Stimulated activated CD8-positive, alpha-beta memory T cell treated with anti-CD3 and anti-CD28 coated beads, Interleukin-12 subunit alpha, Interleukin-12 subunit beta, amount 100 ng/mL, for 1 hour (primary cell): ENCODE measurements around the gene OR6B2.
A peak's percentile ranks its signal among the peaks of the same experiment; 100 is the strongest.
"Not testable (repeated sequence)": the region's sequence is repeated elsewhere in the genome, so short reads cannot be mapped to it uniquely, and the experiment has no call there.

ENCODE experiments used
- DNase-seq: peaks from one replicate; pipeline ENCODE4 v3.0.0-alpha.2; 2020; ENCODE audit warnings: low read depth

The OR6B2 gene

DNA sequence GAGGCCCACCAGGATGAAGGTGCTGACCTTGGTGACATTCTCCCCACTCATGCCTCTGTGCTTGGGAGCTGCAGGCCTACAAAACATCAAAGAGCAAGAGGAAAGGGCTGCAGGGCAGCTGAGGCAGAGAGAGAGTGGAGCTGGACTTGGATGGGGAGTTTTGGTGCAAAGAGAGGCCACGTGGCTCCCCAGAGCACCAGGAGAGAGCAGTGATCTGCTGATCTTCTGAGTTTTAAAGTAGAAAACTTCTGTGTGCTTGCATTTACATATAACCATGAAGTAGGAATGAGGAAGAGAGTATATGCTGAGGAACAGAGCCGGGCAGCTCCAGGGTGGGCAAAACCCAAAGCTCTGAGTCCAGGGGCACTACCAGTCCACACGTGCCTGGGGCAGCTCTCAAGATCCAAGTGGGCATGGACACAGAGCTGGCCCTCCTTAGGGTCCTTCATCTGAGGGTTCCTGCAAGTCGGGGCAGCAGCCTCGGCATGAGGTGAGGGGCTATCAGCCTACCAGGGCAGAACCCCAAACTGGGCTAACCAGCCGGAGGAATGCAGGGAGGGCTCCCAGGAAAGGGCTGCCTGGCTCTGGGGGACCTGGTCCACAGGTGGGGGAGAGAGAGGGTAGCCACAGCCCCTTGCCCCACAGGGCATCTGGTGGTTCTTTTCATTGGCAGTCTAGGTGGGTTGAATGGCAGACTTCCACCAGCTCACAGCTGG, at the start of gene OR6B2:
TSS of gene OR6B2 (minus strand) at position 51 of the 716 bp plus-strand sequence. CDS start at position 51, 0 bp downstream.
- no peak for DNase-seq

DNA sequence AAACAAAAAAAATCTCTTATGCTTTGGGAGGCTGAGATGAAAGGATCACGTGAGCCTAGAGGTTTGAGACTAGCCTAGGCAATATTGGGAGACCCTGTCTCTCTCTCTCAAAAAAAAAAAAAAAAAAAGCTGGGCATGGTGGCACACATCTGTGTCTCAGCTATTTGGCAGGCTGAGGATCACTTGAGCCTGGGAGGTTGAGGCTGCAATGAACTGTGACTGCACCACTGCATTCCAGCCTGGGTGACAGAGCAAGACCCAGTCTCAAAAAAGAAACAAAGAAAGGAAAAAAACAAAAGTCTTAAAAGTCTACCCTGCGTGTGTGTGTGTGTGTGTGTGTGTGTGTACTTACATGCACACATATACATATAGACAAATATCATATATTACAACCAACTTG, 48.4 kb upstream of the OR6B2 start:
- no peak for DNase-seq

DNA sequence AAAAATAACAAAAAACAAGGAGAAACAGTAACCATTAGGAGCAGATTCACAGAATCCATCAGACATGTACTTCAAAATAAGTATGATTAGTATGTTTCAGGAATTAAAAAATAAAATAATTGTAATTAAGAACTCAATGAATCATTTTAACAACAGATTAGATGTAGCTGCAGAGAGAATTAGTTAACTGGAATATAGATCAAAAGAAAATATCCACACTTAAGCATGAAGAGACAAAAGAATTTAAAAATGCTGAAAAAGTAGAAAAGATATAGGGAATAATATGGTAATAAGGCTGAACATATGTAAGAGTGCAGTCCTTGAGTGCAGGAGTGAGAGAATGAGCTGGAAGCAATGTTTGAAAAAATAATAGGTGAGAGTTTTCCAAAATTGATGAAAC, 47.2 kb upstream of the OR6B2 start:
- no peak for DNase-seq

DNA sequence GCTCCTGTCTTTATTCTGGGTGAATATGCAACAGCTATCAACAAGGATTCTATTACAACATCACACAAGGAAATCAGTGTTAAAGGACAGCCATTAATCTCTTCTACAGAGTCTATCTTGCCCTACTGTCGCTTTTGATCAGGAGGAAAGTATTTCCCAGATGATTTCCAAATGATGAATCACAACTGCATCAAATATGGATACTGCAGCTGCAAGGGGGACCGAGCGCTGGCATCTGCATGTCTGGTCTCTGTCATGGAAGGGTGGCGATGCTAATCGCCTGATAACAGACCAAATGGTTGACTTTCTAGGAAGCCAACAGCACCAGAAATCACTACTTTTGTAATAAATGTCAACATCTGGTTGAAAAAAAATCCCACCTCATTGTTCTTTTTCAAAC, 44.3 kb upstream of the OR6B2 start:
- no peak for DNase-seq

DNA sequence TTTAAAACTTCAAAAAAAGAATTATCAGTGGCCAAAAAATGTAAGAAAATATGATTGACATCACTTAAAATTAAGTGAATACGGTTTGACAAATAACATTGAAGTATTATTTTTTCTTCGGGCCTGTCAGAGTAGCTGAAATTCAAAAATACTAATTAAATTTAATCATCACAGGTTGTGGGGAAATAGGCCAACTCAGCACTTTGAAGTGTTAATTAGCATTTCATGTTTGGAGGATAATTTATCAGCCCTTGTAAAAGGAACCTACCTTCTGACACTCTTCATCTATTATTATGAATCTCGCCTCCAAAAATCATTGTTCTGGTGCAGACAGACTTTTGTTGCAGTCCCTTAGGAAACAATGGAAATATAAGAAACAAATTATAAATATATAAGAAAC, 40.7 kb upstream of the OR6B2 start:
- no peak for DNase-seq

DNA sequence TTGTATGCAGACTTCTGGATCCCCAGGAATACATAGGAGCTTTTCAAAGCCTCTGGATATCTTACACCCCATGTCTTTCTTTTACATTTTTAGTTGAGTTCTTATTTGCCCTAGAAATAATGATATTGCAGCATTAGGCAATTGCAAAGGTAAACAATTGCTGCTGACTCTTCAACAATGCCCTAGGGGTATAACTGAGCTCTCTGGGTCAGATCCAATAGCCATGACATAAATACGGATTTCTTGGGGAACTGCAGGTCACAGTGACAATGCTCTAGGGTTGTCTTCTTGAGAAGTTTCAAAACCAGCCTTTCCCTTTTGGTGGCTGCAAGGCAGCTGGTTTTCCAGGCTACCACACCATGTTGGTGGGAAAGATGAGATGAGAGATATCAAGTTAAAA, 39.6 kb upstream of the OR6B2 start:
- no peak for DNase-seq

DNA sequence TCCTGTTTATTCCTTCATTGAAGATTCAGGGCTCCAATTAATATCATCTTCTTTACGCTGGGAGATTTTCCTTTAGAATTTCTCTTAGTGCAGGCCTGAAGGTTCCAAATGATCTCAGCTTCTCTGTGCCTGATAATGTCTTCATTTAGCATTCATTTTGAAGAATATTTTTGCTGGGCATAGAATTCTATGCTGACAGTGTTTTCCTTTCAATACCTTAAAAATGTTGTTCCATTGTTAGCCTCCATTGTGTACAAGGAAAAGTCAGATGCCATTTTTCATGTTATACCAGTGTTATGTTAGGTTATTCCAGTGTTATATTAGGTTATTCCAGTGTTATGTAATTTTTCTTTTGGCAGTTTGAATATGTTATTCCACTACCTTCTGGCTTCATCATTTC, 38.0 kb upstream of the OR6B2 start:
- no peak for DNase-seq

DNA sequence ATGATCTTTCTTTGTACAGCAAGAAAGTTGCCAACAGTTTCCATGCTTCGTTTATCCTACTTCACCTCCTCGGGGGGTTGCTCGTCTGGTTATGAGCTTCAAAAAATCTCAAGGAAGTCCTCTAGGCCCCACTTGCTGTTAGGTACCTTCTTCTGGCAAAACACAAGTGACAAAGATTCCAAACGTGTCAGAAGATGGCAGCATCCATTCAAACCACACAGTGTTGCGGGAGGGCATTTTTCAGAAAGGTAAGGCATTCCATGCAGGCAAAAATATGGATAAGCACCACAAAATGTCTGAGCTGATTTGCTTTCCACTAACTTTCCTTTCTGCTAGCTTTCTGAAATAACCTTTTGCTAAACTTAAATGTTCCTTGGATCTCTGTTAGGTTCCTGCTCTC, 36.3 kb upstream of the OR6B2 start:
- DNase-seq = no peak

DNA sequence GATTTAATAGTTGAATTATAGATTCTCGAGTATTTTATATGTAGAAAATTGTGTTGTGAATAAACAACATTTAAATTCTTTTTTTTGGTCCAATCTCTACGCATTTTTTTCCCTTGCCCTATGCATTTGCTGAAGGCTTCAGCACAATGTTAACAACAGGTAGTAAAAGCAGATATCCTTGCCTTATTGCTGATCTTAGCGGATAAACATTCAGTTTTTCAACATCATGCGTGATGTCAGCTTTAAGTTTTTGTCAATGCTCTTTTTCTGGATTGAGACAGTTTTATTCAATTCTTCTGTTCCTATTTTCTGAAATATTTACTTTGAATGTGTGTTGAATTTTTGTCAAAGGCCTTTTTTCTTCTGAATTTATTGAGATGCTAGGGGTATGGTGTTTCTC, 34.7 kb upstream of the OR6B2 start:
- no peak for DNase-seq

DNA sequence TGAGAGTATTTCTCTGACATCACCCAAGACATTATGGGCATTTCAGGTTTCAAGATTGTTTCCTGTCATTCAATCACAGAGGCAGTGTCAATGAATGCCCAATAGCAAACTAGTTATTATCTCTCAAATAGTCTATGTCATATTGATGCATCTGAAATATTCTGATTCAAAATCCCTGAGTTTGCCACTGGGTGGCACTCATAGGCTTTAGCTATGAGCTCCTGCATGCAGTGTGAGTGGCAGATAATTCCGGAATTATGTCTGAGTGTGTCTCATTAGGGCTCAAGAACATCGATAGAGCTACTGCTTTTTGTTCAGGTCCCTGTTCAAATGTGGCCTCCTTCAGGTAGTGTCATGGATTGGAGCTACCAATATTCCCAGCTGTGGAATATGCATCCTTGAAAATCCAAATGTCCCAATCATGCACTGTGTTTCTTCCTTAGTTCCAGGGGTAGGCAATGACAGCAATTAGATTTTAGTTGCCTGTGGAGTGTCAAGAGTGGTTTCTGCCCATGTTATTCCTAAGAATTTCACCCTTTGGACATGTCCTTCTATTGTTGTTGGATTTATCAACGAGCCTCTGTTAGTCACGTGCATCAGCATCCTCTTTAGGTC, 30.9 kb upstream of the OR6B2 start:
- DNase-seq = peak; percentile 33

DNA sequence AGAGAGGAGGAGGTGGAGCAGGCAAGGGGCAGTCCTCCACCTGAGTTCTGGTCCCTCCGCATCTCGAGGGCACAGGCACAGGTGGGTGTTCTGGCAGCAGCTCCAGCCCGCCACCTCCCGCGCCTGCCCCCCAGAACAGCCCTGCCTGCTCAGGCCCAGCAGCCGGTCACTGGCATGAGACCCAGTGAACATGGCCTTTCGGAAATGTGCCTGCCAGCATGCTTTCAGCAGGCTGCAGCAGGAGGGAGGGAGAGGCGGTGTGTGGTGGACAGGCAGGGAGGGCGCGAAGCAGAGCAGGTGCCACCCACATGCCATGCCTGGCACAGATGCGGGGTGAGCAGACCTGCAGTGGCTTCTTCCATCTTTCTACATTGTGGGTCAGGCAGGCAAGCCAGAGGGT, 26.4 kb upstream of the OR6B2 start:
- no peak for DNase-seq

DNA sequence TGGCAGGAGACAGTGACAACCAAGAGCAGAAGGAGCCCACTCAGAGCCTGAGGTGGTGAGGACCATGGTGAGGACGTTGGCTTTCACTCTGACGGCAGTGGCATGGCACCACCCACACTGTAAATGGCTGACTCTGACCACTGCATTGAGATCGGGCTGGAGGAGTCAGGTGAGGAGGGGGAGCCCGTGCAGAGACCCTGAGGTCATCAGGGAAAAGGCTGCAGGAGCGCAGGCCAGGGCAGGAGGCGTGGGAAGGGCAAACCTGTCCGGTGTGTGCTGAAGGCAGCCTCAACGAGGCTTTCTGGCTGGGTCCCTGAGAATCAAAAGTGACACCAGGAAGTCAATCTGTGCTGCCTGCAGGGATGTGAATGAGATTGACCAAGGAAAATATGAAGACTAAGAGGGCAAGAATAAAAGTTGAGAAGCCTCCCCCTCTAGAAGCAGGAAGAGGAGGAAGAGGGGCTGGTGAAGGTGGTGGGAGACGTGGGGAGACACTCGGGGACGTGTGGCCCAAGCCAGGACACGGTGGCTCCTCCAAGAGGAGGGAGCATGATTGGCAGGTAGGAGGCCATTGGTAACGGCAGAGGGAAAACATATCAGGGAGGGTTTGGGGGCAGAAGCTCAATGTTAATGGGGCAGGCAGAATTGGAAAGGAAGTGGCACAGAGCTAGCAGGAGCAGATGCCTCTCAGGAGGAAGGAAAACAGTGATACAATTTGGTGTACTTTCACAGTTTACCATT, 25.1 kb upstream of the OR6B2 start:
- DNase-seq = no peak

DNA sequence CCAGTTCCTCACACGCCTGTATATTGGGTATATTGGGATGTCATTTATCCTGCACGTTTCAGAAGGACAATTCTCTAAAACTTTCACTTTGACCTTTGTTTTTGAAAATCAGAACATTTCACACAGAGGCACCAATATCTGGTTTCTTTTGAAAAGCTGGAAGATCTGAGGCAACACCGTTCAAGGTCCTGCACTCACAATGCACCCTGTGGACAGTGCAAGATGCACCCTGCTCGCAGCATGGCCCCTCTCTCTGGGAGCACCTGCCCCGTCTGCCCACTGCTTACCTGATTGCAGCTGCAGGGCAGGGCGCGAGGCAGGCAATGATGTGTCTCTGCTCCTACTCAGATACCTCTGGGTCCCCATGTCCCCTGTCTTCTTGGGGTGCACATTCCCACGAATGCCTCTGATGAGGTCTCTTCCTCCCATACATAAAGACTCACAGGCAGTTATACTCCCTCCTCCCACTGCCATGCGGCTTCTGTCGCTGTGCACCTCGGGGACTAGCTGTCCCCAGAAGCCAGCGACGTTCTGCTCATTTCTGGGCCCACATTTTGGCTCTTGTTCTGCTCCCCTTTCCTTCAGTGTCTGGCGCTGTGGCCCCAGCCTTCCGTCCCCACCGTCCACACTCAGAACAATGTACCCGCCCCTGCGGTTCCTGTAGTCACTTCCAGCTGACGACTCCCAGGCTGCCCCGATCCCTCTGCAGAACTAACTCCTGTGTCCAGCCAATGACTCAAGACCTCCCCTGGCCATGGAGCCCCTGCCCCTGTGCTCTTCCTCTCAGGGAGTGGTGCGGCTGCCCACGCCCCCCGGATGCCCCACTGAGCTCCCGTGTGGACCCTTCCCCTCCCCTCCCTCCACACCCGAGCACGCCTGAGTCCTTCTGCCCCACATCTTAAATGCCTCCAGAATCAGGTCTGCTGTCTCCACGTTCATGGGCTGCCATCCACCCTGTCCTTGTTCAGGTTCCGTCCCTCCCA, 23.2 kb upstream of the OR6B2 start, which contains the start of gene OR6B3:
TSS of gene OR6B3 (minus strand) at position 349 of the 983 bp plus-strand sequence.
- no peak for DNase-seq

DNA sequence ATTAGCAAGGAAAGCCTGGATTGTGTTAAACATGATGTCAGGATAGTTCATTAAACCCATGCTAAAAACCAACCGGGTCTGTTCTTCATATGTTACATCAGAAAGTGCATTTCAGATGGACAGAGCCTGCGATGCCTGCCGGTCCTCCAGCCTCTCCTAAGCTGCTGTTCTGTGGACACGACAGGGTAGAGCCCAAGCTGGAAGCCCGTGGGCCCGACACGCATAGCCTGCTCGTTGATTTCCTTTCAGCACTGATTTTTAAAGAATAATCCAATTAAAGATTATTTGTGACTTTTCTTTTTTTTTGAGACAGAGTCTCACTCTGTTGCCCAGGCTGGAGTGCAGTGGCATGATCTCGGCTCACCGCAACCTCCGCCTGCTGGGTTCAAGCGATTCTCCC, 22.3 kb upstream of the OR6B2 start:
- DNase-seq = no peak

DNA sequence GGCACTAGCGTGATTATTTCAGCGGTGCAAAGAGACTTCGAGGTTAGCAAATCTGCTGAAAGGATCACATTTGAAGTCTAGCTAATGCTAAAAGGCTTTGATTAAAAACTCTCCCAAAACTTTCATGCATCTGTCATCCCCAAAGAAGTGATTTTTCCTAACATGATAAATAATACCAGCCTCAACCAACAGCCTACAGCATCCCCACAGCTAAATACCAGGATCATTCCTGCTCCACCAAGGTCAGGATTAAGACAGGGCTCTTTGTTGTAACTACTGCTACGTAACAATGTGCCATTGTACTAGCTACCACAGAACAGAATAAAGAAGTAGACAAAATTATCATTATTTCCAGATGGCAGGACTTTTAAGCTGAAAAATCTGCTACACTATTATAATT, 21.5 kb upstream of the OR6B2 start:
- no peak for DNase-seq

DNA sequence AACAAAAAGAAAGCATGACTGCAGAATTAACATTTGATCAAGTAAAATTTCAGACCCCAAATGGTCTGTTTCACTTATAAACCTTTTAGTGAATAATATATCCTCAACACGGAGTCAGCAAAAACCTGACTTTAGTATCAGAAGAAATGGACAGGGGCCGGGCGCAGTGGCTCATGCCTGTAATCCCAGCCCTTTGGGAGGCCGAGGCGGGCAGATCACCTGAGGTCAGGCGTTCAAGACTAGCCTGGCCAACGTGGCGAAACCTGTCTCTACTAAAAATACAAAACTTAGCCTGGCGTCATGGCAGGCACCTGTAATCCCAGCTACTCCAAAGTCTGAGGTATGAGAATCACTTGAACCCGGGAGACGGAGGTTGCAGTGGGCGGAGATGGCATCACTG, 20.0 kb upstream of the OR6B2 start:
- no peak for DNase-seq

DNA sequence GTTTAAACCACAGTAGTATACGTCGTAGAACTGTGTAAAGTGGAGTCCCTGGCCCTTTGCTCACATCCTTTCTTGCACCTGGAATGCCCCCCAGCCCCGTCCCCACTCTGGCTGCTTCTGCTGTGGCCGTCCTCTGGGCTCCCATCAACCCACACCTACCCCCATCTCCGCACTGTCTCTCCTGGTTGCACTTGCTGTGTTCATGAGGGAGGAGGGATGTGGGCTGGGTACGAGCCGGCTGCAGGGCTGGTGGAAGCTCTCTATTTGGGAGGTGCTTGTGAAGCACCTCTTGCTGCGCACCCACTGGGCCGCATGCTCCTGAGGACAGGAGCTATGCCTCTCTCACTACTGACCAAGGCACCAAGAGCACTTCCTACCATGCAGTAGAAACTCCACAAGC, 18.0 kb upstream of the OR6B2 start:
- no peak for DNase-seq

DNA sequence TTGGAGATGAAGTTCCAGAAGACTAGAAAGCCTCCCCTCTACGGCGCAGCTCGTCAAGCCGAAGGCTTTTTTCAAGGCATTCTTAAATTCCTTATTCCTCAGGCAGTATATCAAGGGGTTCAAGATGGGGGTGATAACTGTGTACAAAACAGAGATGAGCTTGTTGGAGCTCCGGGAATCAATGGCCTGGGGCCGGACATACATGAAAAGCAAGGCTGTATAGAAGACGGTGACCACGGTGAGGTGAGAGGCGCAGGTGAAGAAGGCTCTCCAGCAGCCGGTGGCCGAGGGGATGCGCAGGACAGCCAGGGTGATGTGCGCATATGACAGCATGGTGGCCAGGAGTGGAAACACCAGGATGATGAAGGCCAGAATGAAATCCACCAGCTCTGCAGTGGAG, 14.9 kb upstream of the OR6B2 start:
- no peak for DNase-seq

DNA sequence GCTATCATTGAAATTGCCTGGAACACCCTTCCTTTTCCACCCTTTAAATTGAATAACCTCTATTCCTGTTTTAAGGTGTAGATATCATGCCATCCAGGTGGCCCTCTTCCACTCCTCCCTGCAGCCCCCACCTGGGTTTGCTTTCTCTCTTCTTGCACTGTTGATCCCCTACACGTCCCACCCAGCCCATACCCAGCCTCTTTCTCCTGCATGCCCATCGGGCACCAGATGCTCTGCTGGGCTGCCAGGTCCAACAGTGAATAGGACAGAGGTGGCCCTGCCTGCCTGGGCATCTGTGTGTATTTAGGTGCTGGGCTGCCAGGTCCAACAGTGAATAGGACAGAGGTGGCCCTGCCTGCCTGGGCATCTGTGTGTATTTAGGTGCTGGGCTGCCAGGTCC, 13.9 kb upstream of the OR6B2 start:
- not testable (repeated sequence) for DNase-seq

DNA sequence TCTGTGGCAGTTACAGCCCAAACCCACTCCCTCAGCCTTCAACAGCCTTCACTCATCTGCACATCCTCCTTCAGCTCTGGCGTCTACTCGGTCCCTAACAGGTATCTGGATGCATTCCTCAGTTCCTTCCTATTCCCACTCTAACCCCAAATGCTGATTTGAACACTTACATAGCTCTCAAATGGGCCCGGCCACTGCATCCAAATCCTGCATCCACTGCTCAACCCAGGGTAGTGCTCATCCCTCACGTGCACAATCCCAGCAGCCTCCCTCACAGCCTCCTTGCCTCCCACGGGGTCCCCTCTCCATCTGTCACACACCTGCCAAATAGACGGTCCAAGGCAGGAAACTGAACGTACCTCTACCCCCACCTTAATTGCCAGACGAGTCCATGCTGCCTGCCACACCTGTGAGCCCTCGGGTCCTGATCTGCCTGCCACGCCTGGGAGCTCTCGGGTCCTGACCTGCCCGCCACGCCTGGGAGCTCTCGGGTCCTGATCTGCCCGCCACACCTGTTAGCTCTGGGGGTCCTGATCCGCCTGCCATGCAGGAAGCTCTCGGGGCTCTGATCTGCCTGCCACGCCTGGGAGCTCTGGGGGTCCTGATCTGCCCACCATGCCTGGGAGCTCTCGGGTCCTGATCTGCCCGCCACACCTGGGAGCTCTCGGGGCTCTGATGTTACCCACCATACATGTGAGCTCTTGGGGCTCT, 13.2 kb upstream of the OR6B2 start:
- DNase-seq = no peak

DNA sequence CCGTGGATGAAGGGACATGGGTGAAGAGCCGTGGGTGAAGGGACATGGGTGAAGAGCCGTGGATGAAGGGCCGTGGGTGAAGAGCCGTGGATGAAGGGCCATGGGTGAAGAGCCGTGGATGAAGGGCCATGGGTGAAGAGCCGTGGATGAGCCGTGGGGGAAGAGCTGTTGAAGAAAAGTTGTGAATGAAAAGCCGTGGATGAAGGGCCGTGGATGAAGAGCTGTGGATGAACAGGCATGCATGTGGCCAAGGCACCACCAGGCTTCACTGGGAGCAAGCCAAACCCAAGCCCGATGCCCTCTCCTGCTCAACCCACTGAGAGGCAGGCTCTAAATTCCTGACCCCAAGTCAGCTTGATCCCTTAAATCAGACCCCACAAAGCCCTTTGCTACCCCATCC, 12.5 kb upstream of the OR6B2 start:
- no peak for DNase-seq
